Heart left ventricle (tissue), 16 donors: Measurements from ENCODE around the gene CDH8. TPM values are rescaled to one million over a fixed set of nuclear protein-coding genes. Genes with fewer than 3 reads are reported as not detected.

Source experiments
- ATAC-seq, 4 donors: fragments of 200-7000 bp; cut with Tn5 transposase; one replicate each; pipeline ENCODE4 v1.9.1; 2020 to 2022; ENCODE audit warnings: moderate library complexity in 4 of 4, mild to moderate bottlenecking in 3 of 4, moderate number of reproducible peaks in 1 of 4
- DNase-seq, 5 donors: peaks; one replicate each; pipeline ENCODE4 v3.0.0-alpha.2; 2020
- H3K27ac ChIP-seq, 12 donors: fragments of 200-600 bp; sonication (generic) in 4 of 12; one replicate each; pipeline versions ENCODE4 v1.5.0 to v1.8.0; 2016 to 2022; ENCODE audit warnings: mild to moderate bottlenecking in 2 of 12
- H3K27me3 ChIP-seq, 9 donors: fragments of 200-600 bp; sonication (generic) in 2 of 9; one replicate each; pipeline versions ENCODE4 v1.5.1 to v1.8.0; 2016 to 2022; ENCODE audit warnings: mild to moderate bottlenecking in 3 of 9
- H3K36me3 ChIP-seq, 9 donors: fragments of 200-600 bp; sonication (generic) in 2 of 9; one replicate each; pipeline versions ENCODE4 v1.5.0 to v1.8.0; 2018 to 2022; ENCODE audit warnings: mild to moderate bottlenecking in 2 of 9
- H3K4me1 ChIP-seq, 12 donors: fragments of 200-600 bp; sonication (generic) in 4 of 12; one replicate each; pipeline versions ENCODE4 v1.5.0 to v1.8.0; 2016 to 2022; ENCODE audit warnings: mild to moderate bottlenecking in 3 of 12
- H3K4me3 ChIP-seq, 12 donors: fragments of 200-600 bp; sonication (generic) in 4 of 12; one replicate each; pipeline versions ENCODE4 v1.5.0 to v1.8.0; 2017 to 2022; ENCODE audit warnings: mild to moderate bottlenecking in 9 of 12, moderate library complexity in 4 of 12
- H3K9me3 ChIP-seq, 12 donors: fragments of 200-600 bp; sonication (generic) in 4 of 12; one replicate each; pipeline versions ENCODE4 v1.5.0 to v1.8.0; 2016 to 2022; ENCODE audit warnings: mild to moderate bottlenecking in 1 of 12
- CTCF ChIP-seq, 12 donors: fragments of 200-600 bp; sonication (generic) in 4 of 12; IDR thresholded peaks; one replicate each; pipeline versions ENCODE4 v1.5.0 to v1.8.0; 2018 to 2022; ENCODE audit warnings: antibody characterized with exemption in 12 of 12, mild to moderate bottlenecking in 5 of 12
- POLR2A ChIP-seq, 2 donors: fragments of 450-650 bp; IDR thresholded peaks; one replicate each; pipeline ENCODE4 v1.6.1; 2017; ENCODE audit warnings: antibody characterized with exemption in 2 of 2, mild to moderate bottlenecking in 2 of 2, moderate library complexity in 2 of 2
- WGBS, 4 donors: extraction: QIAGEN DNeasy Blood & Tissue Kit in 2 of 4; methylation state at CpG; one replicate each; pipeline versions ENCODE4 v1.1.5 to v1.1.7; 2013 to 2018; 5-methylcytosine and 5-hydroxymethylcytosine counted together
- intact Hi-C, 10 donors: fragments of 100-400 bp; cut with DNase I; formaldehyde crosslinking; loops; one replicate each; pipeline versions ENCODE4 v1.11.1 to v1.14.2; 2022
- polyA plus RNA-seq, 2 donors: library from polyadenylated mRNA; stranded (reverse); fragments of 200-250 nt; gene quantifications; one replicate each; pipeline ENCODE4 v1.2.3, GENCODE V29; 2013
- total RNA-seq, 9 donors: library from RNA; depleted of rRNA in 2 of 9; stranded (reverse); fragments of >200 nt in 2 of 9; fragmentation: NEBNext Ultra II Directional in 3 of 9; extraction: Animal tissue kit (Norgen Biotek cat#: 25700) in 3 of 9; gene quantifications; one replicate each; pipeline versions ENCODE4 v1.1.0 to v1.2.4, GENCODE V29; 2016 to 2023
- donor health status: ischemic (EF 13 %, LVEDD 7.1; RV severe dilation, severe dysfunction).
- donor health status: healthy with polysubstance abuse.
- donor health status: DM: no; HTN: yes; CAD: no.
- donor health status: DM: no; HTN: no; CAD: no.
- donor health status: ischemic (EF 25% LVEDD 6.9; RV normal size, moderate dysfunction).
- donor health status: ischemic (EF 25% LVEDD 5.7; RV mildly dilated, moderate dysfunction).
- donor health status: healthy.
- donor health status: DM: yes; HTN: yes; CAD: no.
- donor health status: ischemic (EF 35%, LVEDD 5.7; RV mildly dilated, moderate dysfunction).
- donor health status: nonischemic (EF 11% LVEDD 7.7; RV severe dilation, severe dysfunction).
- donor health status: DM: yes; HTN: yes; CAD: no.
- donor health status: PGD.
- donor health status: ischemic (EF 29% LVEDD 5.4; RV normal size, mild dysfunction).
- donor health status: nonischemic (EF 23%, LVEDD 6.1; RV moderate dilation, normal function).

The CDH8 gene
- total and polyA plus RNA-seq, 11 donors = 0.01 to 1.3 (median 0.37) TPM; not detected in 4

DNA sequence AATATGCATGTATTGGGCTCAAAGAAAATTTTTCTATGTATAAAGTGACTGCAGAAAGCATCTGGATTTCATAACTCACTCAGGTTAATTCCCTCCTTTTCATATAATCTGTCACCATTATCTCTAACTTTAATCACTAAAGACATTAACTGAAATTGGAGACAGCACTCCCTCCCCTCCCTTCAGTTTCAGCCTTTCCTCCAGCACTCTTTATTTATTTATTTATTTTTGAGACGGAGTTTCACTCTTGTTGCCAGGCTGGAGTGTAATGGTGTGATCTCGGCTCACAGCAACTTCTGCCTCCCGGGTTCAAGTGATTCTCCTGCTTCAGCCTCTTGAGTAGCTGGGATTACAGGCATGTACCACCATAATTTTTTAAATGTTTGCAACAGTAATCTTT, 43.1 kb downstream of the CDH8 start:
- Histone ChIP-seq H3K4me1 (no peaks in the 10 kb centered on the region), H3K36me3 (no peaks in the 10 kb centered on the region), H3K27ac (no peak overlapping the region), H3K9me3 (no peaks in the 10 kb centered on the region), H3K4me3 (no peak overlapping the region), H3K27me3 (no peaks in the 10 kb centered on the region)
- intact Hi-C loops = no loop called here
- TF ChIP-seq POLR2A (IDR thresholded peaks at IDR 0.05) = no peak
- TF ChIP-seq CTCF (IDR thresholded peaks at IDR 0.05) = no peak
- DNase-seq (no peak), ATAC-seq (no peak)
- 45 to 55% (median 52%) methylated on average over 3 of the region's 3 CpGs for WGBS, 4 donors

- ATAC-seq = no peak
- H3K27ac ChIP-seq = no peak overlapping the region
- WGBS, 4 donors = 79 to 87% (median 87%) methylated on average over 6 of the region's 6 CpGs
- H3K4me1 ChIP-seq = no peaks in the 10 kb centered on the region
- H3K4me3 ChIP-seq = no peak overlapping the region
- intact Hi-C loops = no loop called here
- H3K27me3 ChIP-seq = no peaks in the 10 kb centered on the region
- no peaks in the 10 kb centered on the region for H3K36me3 ChIP-seq
- H3K9me3 ChIP-seq = peaks cover 0 to 6% (median 0%) of the 10 kb centered on the region in 12 donors
- no peak for DNase-seq
- TF ChIP-seq POLR2A (IDR thresholded peaks at IDR 0.05) = no peak
- TF ChIP-seq CTCF (IDR thresholded peaks at IDR 0.05) = no peak
Measured at GRCh38 chr16:61987474-61988012, 48.7 kb downstream of the CDH8 start.

DNA sequence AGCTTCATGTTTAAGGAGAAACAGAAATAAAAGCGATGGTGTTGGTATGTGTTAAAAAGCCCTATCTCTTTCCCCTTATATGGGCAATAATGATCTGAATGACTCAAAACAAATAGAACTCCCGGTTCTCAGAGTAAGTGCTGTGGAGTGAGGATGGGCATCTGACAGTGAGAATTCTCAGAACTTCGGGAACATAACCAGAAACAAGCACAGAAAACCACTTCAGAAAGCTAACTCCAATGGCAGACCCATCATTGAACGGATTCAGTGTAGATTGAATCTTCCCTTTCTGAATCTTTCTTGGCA, 67.2 kb downstream of the CDH8 start:
- H3K27me3 ChIP-seq = peaks cover 0 to 4% (median 0%) of the 10 kb centered on the region in 9 donors
- ATAC-seq (no peak), DNase-seq (no peak)
- H3K9me3 ChIP-seq = peaks cover 0 to 8% (median 0%) of the 10 kb centered on the region in 12 donors
- H3K4me1 ChIP-seq = no peaks in the 10 kb centered on the region
- H3K4me3 ChIP-seq = no peak overlapping the region
- H3K27ac ChIP-seq = no peak overlapping the region
- no peaks in the 10 kb centered on the region for H3K36me3 ChIP-seq
- TF ChIP-seq POLR2A (IDR thresholded peaks at IDR 0.05) = no peak
- no peak for TF ChIP-seq CTCF (IDR thresholded peaks at IDR 0.05)
- intact Hi-C loops = no loop called here
- WGBS, 4 donors = 48 to 62% (median 54%) methylated on average over 4 of the region's 4 CpGs

DNA sequence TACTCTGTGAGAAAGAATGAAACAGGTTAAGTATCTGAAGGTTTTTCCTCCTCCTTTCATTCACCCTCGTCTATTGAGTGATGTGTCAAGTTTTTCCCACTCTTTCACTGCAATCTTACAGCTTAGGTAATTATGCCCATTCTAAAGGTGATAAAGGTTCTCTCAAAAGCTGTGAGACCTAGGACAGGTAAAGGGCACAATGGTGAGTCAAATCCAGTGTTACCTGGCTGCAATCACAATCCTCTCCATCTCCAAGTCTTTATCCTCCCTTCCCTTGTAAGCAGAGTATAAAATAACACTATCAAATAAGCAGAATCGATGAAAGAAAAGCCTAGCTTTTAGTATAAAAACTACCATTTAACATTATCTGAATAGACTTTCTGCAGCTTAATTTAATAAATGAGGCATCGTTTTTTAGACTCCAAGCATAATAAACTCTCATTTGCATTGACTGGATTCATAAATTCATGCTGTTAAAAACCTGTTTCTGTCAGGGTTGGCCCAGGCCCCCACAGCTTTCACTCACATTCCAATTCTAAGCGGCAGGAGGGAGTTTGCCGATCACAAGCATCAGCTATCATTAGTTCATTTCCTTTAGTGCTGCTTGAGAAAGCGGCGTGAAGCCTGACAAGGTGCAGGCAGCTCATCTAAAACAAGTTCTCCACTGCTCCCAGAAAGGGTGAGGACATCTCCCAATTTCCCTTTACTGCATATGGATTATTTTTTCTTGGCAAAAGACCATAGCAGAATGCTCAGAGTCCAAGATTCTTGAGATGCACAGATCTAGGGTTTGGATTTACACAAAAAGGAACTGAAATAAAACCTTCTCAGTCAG, 67.8 kb downstream of the CDH8 start:
- Histone ChIP-seq H3K36me3 (no peaks in the 10 kb centered on the region), H3K27me3 (peaks cover 0 to 4% (median 0%) of the 10 kb centered on the region in 9 donors), H3K4me3 (no peak overlapping the region), H3K9me3 (peaks cover 0 to 8% (median 0%) of the 10 kb centered on the region in 12 donors), H3K27ac (no peak overlapping the region), H3K4me1 (no peaks in the 10 kb centered on the region)
- DNase-seq (no peak), ATAC-seq (no peak)
- intact Hi-C loops = no loop called here
- TF ChIP-seq POLR2A (IDR thresholded peaks at IDR 0.05) = no peak
- no peak for TF ChIP-seq CTCF (IDR thresholded peaks at IDR 0.05)
- 36 to 43% (median 39%) methylated on average over 7 of the region's 7 CpGs for WGBS, 4 donors
